Mesothelial cell of epicardium (in vitro differentiated cells): Measurements from ENCODE around the gene CPA1. TPM values are rescaled to one million over a fixed set of nuclear protein-coding genes. Genes with fewer than 3 reads are reported as not detected.

Experiments
- DNase-seq, 2 experiments: peaks; one replicate each; pipeline ENCODE4 v3.0.0; 2021; ENCODE audit warnings: low spot score in 2 of 2; ENCODE audit not compliant: unreplicated experiment in 2 of 2
- H3K27ac Mint-ChIP-seq: 2 replicates; pipeline ENCODE4 v1.8.0; 2021; ENCODE audit warnings: mixed read lengths
- H3K27me3 Mint-ChIP-seq: 2 replicates; pipeline ENCODE4 v1.8.0; 2021; ENCODE audit warnings: low read depth, mixed read lengths
- H3K36me3 Mint-ChIP-seq: 2 replicates; pipeline ENCODE4 v1.8.0; 2021; ENCODE audit warnings: mixed read lengths
- H3K4me1 Mint-ChIP-seq: 2 replicates; pipeline ENCODE4 v1.8.0; 2021; ENCODE audit warnings: mixed read lengths
- H3K4me3 Mint-ChIP-seq: 2 replicates; pipeline ENCODE4 v1.8.0; 2021; ENCODE audit warnings: mild to moderate bottlenecking, moderate library complexity, mixed read lengths
- H3K9me3 Mint-ChIP-seq: 2 replicates; pipeline ENCODE4 v1.8.0; 2021; ENCODE audit warnings: mixed read lengths
- total RNA-seq: library from RNA; stranded (reverse); gene quantifications from 3 replicates; pipeline ENCODE4 v1.2.1, GENCODE V29; 2021
- TF ChIP-seq, protein P1 (sequence below): fragments of 200-600 bp; sonication (generic); IDR thresholded peaks from one replicate; pipeline ENCODE4 v1.5.0; 2021; ENCODE audit warnings: antibody characterized with exemption; ENCODE audit not compliant: unreplicated experiment

Gene CPA1
- total RNA-seq, 1 donor from 2014 or later, result 1.1 TPM

GRCh38 chr7:130401101-130401500 is 20.8 kb downstream of the CPA1 start:
- TF ChIP-seq, protein P1, sequence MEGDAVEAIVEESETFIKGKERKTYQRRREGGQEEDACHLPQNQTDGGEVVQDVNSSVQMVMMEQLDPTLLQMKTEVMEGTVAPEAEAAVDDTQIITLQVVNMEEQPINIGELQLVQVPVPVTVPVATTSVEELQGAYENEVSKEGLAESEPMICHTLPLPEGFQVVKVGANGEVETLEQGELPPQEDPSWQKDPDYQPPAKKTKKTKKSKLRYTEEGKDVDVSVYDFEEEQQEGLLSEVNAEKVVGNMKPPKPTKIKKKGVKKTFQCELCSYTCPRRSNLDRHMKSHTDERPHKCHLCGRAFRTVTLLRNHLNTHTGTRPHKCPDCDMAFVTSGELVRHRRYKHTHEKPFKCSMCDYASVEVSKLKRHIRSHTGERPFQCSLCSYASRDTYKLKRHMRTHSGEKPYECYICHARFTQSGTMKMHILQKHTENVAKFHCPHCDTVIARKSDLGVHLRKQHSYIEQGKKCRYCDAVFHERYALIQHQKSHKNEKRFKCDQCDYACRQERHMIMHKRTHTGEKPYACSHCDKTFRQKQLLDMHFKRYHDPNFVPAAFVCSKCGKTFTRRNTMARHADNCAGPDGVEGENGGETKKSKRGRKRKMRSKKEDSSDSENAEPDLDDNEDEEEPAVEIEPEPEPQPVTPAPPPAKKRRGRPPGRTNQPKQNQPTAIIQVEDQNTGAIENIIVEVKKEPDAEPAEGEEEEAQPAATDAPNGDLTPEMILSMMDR, result no peak
- H3K36me3 Mint-ChIP-seq, result peaks cover 15% of the 10 kb centered on the region

DNA sequence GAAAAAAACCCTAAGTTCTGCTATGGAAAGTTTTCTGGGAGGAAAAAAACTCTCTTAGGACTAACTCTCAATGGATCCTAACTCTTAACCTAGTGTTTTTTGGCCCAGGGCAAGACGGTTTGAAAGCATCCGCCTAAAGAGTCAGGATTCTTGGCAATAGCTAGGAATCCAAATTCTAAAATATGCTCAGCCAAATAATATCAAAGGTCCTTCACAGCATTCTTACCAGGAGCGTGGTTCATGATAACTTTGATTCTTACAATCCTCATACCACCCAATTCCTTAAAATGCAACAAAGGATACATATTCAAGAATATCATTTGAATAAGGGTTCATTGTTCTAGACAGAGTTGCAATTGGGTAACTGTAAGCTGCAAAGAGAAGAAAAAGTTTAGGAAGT is 21.3 kb downstream of the CPA1 start:
- DNase-seq, result no peak
- no peaks in the 10 kb centered on the region for H3K9me3 Mint-ChIP-seq
- H3K4me3 Mint-ChIP-seq, result no peak overlapping the region
- no peaks in the 10 kb centered on the region for H3K27me3 Mint-ChIP-seq
- no peak overlapping the region for H3K27ac Mint-ChIP-seq
- H3K4me1 Mint-ChIP-seq, result peaks cover 46% of the 10 kb centered on the region
- TF ChIP-seq, protein P1, result no peak
- peaks cover 15% of the 10 kb centered on the region for H3K36me3 Mint-ChIP-seq

More at GRCh38 chr7:130401101-130401500, 20.8 kb downstream of the CPA1 start:
- H3K27ac Mint-ChIP-seq, result peak overlapping the region; percentile 92
- no peak overlapping the region for H3K4me3 Mint-ChIP-seq
- DNase-seq, result no peak
- no peaks in the 10 kb centered on the region for H3K27me3 Mint-ChIP-seq
- no peaks in the 10 kb centered on the region for H3K9me3 Mint-ChIP-seq
- H3K4me1 Mint-ChIP-seq, result peaks cover 51% of the 10 kb centered on the region

GRCh38 chr7:130405003-130405402 is 24.7 kb downstream of the CPA1 start:
- Mint-ChIP-seq H3K27ac (no peak overlapping the region), H3K4me3 (no peak overlapping the region), H3K9me3 (no peaks in the 10 kb centered on the region), H3K4me1 (peaks cover 43% of the 10 kb centered on the region), H3K27me3 (no peaks in the 10 kb centered on the region), H3K36me3 (peaks cover 9% of the 10 kb centered on the region)
- TF ChIP-seq, protein P1, result no peak
- no peak for DNase-seq

DNA sequence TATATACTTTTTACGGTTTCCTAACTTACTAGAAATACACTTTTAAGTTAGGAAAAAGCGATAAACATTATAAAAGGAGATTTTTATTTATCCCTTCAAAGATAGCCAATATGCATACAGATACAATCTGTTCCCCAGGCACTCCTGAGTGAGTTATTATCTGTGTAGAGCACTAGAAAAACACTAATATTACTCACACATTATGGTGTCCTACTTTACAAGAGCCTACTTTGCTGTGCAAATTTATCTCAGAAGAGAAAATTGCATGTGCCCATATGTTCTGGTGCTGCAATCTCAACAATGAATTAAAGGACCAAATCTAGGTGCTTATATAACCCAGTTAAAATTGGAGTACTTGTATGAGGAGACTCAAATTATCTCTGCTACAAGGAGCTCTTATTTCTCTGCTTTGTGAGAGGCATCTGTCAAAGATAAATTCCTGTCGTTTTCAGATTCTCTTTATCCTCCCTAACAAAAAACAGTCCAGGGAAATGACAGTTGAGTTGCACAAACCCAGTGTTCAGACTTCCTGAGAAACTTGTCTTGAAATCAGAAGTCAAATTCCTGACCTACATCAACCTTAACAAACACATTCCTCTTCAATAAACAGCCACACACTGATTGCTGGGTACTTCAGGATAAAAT is 28.9 kb downstream of the CPA1 start:
- Mint-ChIP-seq H3K9me3 (no peaks in the 10 kb centered on the region), H3K27me3 (no peaks in the 10 kb centered on the region), H3K4me3 (no peak overlapping the region), H3K4me1 (peaks cover 67% of the 10 kb centered on the region), H3K27ac (peak overlapping the region; percentile 94), H3K36me3 (no peaks in the 10 kb centered on the region)
- DNase-seq, result no peak
- TF ChIP-seq, protein P1, result no peak

DNA sequence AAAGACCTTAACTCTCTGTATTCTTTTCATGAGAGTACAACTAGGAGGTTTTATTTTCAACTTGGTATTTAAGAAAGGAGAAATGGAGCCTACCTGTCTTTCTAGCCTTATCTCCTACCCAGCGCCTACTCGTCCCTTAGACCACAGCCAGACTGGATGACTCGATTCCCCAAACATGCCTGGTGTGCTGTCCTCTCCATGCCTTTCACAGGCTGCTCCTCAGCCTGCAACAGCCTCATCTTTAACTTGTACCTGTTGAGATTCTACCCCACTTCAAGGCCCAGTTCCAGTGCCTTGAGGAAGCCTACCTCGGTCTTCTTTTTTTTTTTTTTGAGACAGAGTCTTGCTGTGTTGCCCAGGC is 29.4 kb downstream of the CPA1 start:
- no peak for DNase-seq
- Mint-ChIP-seq H3K4me1 (peaks cover 70% of the 10 kb centered on the region), H3K27ac (peak overlapping the region; percentile 94), H3K27me3 (no peaks in the 10 kb centered on the region), H3K36me3 (no peaks in the 10 kb centered on the region), H3K9me3 (no peaks in the 10 kb centered on the region), H3K4me3 (no peak overlapping the region)
- TF ChIP-seq, protein P1, result no peak
